SK-N-SH treated with all-trans-retinoic acid at 6 μM for 48 hours (cell line): Measurements from ENCODE around the gene RUNDC3A.
"Not testable (repeated sequence)": the region's sequence is repeated elsewhere in the genome, so short reads cannot be mapped to it uniquely, and the experiment has no call there.

Source experiments
- ATAC-seq: fragments of 200-7000 bp; cut with Tn5 transposase; 3 replicates; pipeline ENCODE4 v1.9.1; 2020; ENCODE audit warnings: mild to moderate bottlenecking, moderate library complexity
- ARNTL ChIP-seq: fragments of 450-650 bp; formaldehyde crosslinking; IDR thresholded peaks from 2 replicates; pipeline ENCODE4 v1.5.0; 2020; ENCODE audit warnings: low read depth, mild to moderate bottlenecking, moderate library complexity, borderline replicate concordance
- BACH2 ChIP-seq: fragments of 250-450 bp; sonication (Bioruptor Pico); IDR thresholded peaks from 2 replicates; pipeline ENCODE4 v1.9.0; 2021; ENCODE audit warnings: mild to moderate bottlenecking, borderline replicate concordance
- CSDC2 ChIP-seq: fragments of 250-450 bp; sonication (Bioruptor Pico); IDR thresholded peaks from 2 replicates; pipeline ENCODE4 v1.5.0; 2020; ENCODE audit warnings: mild to moderate bottlenecking, moderate library complexity
- ESRRG ChIP-seq: fragments of 250-450 bp; sonication (Bioruptor Pico); IDR thresholded peaks from 2 replicates; pipeline ENCODE4 v1.6.1; 2021; ENCODE audit warnings: mild to moderate bottlenecking
- GLIS3 ChIP-seq: fragments of 250-450 bp; sonication (Bioruptor Pico); IDR thresholded peaks from 2 replicates; pipeline ENCODE4 v1.5.0; 2020; ENCODE audit warnings: mild to moderate bottlenecking, moderate library complexity
- ISL1 ChIP-seq: fragments of 250-450 bp; sonication (Bioruptor Pico); IDR thresholded peaks from 2 replicates; pipeline ENCODE4 v2.1.2; 2022; ENCODE audit warnings: mild to moderate bottlenecking, moderate library complexity
- OSR1 ChIP-seq: fragments of 250-450 bp; sonication (Bioruptor Pico); IDR thresholded peaks from 2 replicates; pipeline ENCODE4 v1.8.0; 2022; ENCODE audit warnings: moderate library complexity, mild to moderate bottlenecking, inconsistent platforms
- PATZ1 ChIP-seq: fragments of 250-450 bp; sonication (Bioruptor Pico); IDR thresholded peaks from 2 replicates; pipeline ENCODE4 v1.8.0; 2020; ENCODE audit warnings: mild to moderate bottlenecking, moderate library complexity, borderline replicate concordance
- PPARA ChIP-seq: fragments of 250-450 bp; sonication (Bioruptor Pico); IDR thresholded peaks from 2 replicates; pipeline ENCODE4 v1.5.0; 2020; ENCODE audit warnings: mild to moderate bottlenecking, borderline replicate concordance
- SNAI2 ChIP-seq: fragments of 250-450 bp; sonication (Bioruptor Pico); IDR thresholded peaks from 2 replicates; pipeline ENCODE4 v1.5.0; 2020; ENCODE audit warnings: mild to moderate bottlenecking, moderate library complexity
- TOX ChIP-seq: fragments of 250-450 bp; sonication (Bioruptor Pico); IDR thresholded peaks from 2 replicates; pipeline ENCODE4 v1.8.0; 2021; ENCODE audit warnings: mild to moderate bottlenecking, moderate library complexity, borderline replicate concordance
- TSHZ2 ChIP-seq: fragments of 250-450 bp; sonication (Bioruptor Pico); IDR thresholded peaks from 2 replicates; pipeline ENCODE4 v1.5.0; 2020; ENCODE audit warnings: mild to moderate bottlenecking, moderate library complexity
- ZC3H10 ChIP-seq: fragments of 250-450 bp; sonication (Bioruptor Pico); IDR thresholded peaks from 2 replicates; pipeline ENCODE4 v1.5.1; 2021; ENCODE audit warnings: mild to moderate bottlenecking, moderate library complexity
- ZFP3 ChIP-seq: fragments of 250-450 bp; sonication (Bioruptor Pico); IDR thresholded peaks from 2 replicates; pipeline ENCODE4 v1.5.0; 2020; ENCODE audit warnings: mild to moderate bottlenecking, moderate library complexity
- ZFP30 ChIP-seq: fragments of 450-650 bp; formaldehyde crosslinking; IDR thresholded peaks from 2 replicates; pipeline ENCODE4 v1.5.0; 2022; ENCODE audit warnings: mild to moderate bottlenecking, moderate library complexity
- ZNF565 ChIP-seq: fragments of 450-650 bp; formaldehyde crosslinking; conservative IDR thresholded peaks from 2 replicates; pipeline ENCODE4 v1.5.0; 2020; ENCODE audit warnings: low read depth, mild to moderate bottlenecking, moderate library complexity
- ZNF70 ChIP-seq: fragments of 450-650 bp; formaldehyde crosslinking; IDR thresholded peaks from 2 replicates; pipeline ENCODE4 v1.5.0; 2020; ENCODE audit warnings: mild to moderate bottlenecking, moderate library complexity
- ZNF8 ChIP-seq: fragments of 450-650 bp; formaldehyde crosslinking; IDR thresholded peaks from 2 replicates; pipeline ENCODE4 v1.5.0; 2020; ENCODE audit warnings: mild to moderate bottlenecking, moderate library complexity
- TF ChIP-seq, protein P1 (sequence below): fragments of 250-450 bp; sonication (Bioruptor Pico); IDR thresholded peaks from 2 replicates; pipeline ENCODE4 v1.5.1; 2021; ENCODE audit warnings: mild to moderate bottlenecking, moderate library complexity
- TF ChIP-seq, protein P2 (sequence below): fragments of 250-450 bp; sonication (Bioruptor Pico); IDR thresholded peaks from 2 replicates; pipeline ENCODE4 v1.8.0; 2021; ENCODE audit warnings: low read depth, mild to moderate bottlenecking, moderate library complexity, borderline replicate concordance

Gene RUNDC3A

DNA sequence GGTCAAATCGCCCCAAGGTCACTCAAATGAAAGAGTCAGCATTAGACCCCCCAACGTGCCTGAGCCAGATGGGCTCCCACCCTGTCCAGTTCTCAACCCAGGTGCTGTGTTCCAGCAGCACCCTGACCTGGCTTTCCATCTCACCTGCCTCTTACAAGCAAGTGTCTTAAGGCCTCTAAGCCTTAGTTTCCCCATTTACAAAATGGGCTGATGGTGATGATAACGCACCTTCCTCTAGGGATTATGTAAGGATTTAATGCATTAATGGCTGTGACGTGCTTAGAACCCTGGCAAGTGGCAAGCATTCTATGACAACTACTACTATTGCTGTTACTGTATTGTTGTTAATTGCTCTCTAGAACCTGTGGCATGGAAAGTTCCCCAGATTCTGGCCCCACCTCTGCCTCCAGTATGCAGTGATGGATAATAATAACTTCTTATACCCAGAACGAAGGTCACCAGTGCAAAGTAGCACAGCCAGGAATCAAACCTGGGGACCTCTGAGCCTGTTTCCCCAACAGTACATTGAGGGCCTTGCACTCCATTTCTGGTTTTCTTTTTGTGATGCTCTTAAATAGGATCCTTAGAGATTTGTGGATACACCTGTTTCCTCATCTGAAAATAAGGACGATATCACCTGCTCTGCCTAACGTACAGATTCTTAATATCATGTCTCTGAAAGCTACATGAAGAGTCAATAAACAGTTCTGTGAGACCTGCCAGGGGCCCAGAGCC, 19.5 kb downstream of the RUNDC3A start (continued):
- TF ChIP-seq, protein P1, sequence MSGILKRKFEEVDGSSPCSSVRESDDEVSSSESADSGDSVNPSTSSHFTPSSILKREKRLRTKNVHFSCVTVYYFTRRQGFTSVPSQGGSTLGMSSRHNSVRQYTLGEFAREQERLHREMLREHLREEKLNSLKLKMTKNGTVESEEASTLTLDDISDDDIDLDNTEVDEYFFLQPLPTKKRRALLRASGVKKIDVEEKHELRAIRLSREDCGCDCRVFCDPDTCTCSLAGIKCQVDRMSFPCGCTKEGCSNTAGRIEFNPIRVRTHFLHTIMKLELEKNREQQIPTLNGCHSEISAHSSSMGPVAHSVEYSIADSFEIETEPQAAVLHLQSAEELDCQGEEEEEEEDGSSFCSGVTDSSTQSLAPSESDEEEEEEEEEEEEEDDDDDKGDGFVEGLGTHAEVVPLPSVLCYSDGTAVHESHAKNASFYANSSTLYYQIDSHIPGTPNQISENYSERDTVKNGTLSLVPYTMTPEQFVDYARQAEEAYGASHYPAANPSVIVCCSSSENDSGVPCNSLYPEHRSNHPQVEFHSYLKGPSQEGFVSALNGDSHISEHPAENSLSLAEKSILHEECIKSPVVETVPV (CRISPR knock-in tag): no peak
- no peak for TF ChIP-seq ZFP30 (CRISPR knock-in tag)

DNA sequence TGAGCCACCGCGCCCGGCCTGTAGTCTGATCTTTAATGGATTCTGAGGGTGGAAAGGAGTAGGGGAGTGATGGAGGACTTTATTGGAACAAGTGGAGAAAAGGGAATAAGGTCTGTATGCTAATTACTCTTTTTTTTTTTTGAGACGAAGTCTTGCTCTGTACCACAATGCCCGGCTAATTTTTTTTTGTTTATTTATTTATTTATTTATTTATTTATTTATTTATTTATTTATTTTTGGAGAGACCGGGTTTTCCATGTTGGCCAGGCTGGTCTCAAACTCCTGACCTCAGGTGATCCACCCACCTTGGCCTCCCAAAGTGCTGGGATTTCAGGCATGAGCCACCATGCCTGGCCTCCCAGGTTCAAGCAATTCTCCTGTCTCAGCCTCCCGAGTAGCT, 21.1 kb downstream of the RUNDC3A start:
- not testable (repeated sequence) for ATAC-seq

- ATAC-seq: not testable (repeated sequence)
Measured at GRCh38 chr17:44330263-44330662, 21.9 kb downstream of the RUNDC3A start.

GRCh38 chr17:44331249-44331760, 22.9 kb downstream of the RUNDC3A start:
- ATAC-seq: peak; percentile 55
- TF ChIP-seq TOX (CRISPR knock-in tag) (no peak), ZC3H10 (CRISPR knock-in tag) (no peak), CSDC2 (no peak), ZNF565 (CRISPR knock-in tag) (no peak), PATZ1 (CRISPR knock-in tag) (no peak), ISL1 (CRISPR knock-in tag) (no peak), TSHZ2 (CRISPR knock-in tag) (no peak), GLIS3 (CRISPR knock-in tag) (no peak), SNAI2 (CRISPR knock-in tag) (no peak)
- TF ChIP-seq, protein P2, sequence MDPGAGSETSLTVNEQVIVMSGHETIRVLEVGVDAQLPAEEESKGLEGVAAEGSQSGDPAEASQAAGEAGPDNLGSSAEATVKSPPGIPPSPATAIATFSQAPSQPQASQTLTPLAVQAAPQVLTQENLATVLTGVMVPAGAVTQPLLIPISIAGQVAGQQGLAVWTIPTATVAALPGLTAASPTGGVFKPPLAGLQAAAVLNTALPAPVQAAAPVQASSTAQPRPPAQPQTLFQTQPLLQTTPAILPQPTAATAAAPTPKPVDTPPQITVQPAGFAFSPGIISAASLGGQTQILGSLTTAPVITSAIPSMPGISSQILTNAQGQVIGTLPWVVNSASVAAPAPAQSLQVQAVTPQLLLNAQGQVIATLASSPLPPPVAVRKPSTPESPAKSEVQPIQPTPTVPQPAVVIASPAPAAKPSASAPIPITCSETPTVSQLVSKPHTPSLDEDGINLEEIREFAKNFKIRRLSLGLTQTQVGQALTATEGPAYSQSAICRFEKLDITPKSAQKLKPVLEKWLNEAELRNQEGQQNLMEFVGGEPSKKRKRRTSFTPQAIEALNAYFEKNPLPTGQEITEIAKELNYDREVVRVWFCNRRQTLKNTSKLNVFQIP (CRISPR knock-in tag): no peak

DNA sequence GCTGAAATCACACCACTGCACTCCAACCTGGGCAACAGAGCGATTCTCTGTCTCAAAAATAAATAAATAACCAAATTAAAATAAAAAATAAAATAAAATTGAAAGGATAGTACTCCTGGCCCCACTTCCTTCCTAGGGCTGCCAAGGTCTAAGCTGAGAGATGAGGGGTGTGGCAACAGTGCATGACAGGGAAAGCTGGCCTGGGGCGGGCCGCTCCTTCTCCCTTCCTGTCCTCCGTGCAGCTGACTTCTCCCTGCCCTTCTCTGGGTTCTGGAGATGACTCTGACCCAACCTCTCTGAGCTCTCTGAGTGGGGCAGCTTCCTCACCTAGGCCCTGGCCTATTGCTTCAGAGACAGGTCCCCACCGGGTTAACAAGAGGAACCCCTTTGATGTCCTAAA, 25.0 kb downstream of the RUNDC3A start:
- ATAC-seq: no peak
- TF ChIP-seq, protein P2 (CRISPR knock-in tag): no peak
- TF ChIP-seq ESRRG (CRISPR knock-in tag) (no peak), OSR1 (CRISPR knock-in tag) (no peak), ISL1 (CRISPR knock-in tag) (no peak), PATZ1 (CRISPR knock-in tag) (no peak), ZNF70 (CRISPR knock-in tag) (no peak), PPARA (no peak), ZFP30 (CRISPR knock-in tag) (no peak), TOX (CRISPR knock-in tag) (no peak), ARNTL (CRISPR knock-in tag) (no peak), BACH2 (no peak), CSDC2 (no peak), ZC3H10 (CRISPR knock-in tag) (no peak), ZNF8 (CRISPR knock-in tag) (no peak), ZFP3 (CRISPR knock-in tag) (no peak), ZNF565 (CRISPR knock-in tag) (no peak)
- TF ChIP-seq, protein P1 (CRISPR knock-in tag): no peak
